Thymus (tissue), 11 donors: Measurements from ENCODE around the gene TMEM132D. TPM values are rescaled to one million over a fixed set of nuclear protein-coding genes. Genes with fewer than 3 reads are reported as not detected.

Experiments used
- DNase-seq, 9 donors: peaks; one replicate each; pipeline ENCODE4 v3.0.0-alpha.2; 2013; ENCODE audit warnings: low spot score in 9 of 9, low read depth in 6 of 9, missing footprints in 1 of 9
- H3K27ac ChIP-seq, 2 donors: one replicate each; pipeline ENCODE4 v1.5.1; 2013; ENCODE audit warnings: control low read depth in 1 of 2, low read depth in 1 of 2, low read length in 1 of 2, mild to moderate bottlenecking in 1 of 2, moderate library complexity in 1 of 2
- H3K27me3 ChIP-seq, 2 donors: one replicate each; pipeline ENCODE4 v1.5.1; 2013; ENCODE audit warnings: low read length in 1 of 2; ENCODE audit not compliant: control insufficient read depth in 2 of 2, insufficient read depth in 1 of 2
- H3K36me3 ChIP-seq, 2 donors: one replicate each; pipeline ENCODE4 v1.5.1; 2013; ENCODE audit warnings: low read length in 1 of 2, mild to moderate bottlenecking in 1 of 2, moderate library complexity in 1 of 2; ENCODE audit not compliant: control insufficient read depth in 2 of 2, insufficient read depth in 2 of 2
- H3K4me1 ChIP-seq, 2 donors: one replicate each; pipeline ENCODE4 v1.5.1; 2013; ENCODE audit warnings: low read length in 2 of 2; ENCODE audit not compliant: control insufficient read depth in 2 of 2, insufficient read depth in 2 of 2
- H3K4me3 ChIP-seq, 2 donors: one replicate each; pipeline ENCODE4 v1.5.1; 2013; ENCODE audit warnings: low read length in 2 of 2, control low read depth in 1 of 2, mild to moderate bottlenecking in 1 of 2
- H3K9me3 ChIP-seq, 2 donors: one replicate each; pipeline ENCODE4 v1.5.1; 2013; ENCODE audit warnings: low read length in 1 of 2, mild to moderate bottlenecking in 1 of 2; ENCODE audit not compliant: control insufficient read depth in 2 of 2, insufficient read depth in 1 of 2
- WGBS: extraction: QIAGEN DNeasy Blood & Tissue Kit; methylation state at CpG from one replicate; pipeline ENCODE4 v1.1.7; 2013; 5-methylcytosine and 5-hydroxymethylcytosine counted together
- polyA plus RNA-seq: library from polyadenylated mRNA; stranded (reverse); fragments of 200-250 nt; gene quantifications from one replicate; pipeline ENCODE4 v1.2.3, GENCODE V29; 2013
- total RNA-seq: library from RNA; stranded (reverse); fragments of 120-200 nt; gene quantifications from one replicate; pipeline ENCODE4 v1.2.4, GENCODE V29; 2013
- donor health status: healthy.

Gene TMEM132D
- total and polyA plus RNA-seq, 2 donors = 0.02 TPM; not detected in 1

GRCh38 chr12:129570796-129571400, 332.9 kb downstream of the TMEM132D start:
- H3K4me3 ChIP-seq = no peak overlapping the region
- WGBS = 83% methylated on average over 12 of the region's 12 CpGs
- DNase-seq = no peak
- H3K36me3 ChIP-seq = no peaks in the 10 kb centered on the region
- no peaks in the 10 kb centered on the region for H3K27me3 ChIP-seq
- no peak overlapping the region for H3K27ac ChIP-seq
- no peaks in the 10 kb centered on the region for H3K9me3 ChIP-seq
- H3K4me1 ChIP-seq = no peaks in the 10 kb centered on the region

GRCh38 chr12:129566800-129567199, 337.0 kb downstream of the TMEM132D start:
- no peaks in the 10 kb centered on the region for H3K36me3 ChIP-seq
- H3K4me3 ChIP-seq = no peak overlapping the region
- DNase-seq = no peak
- no peaks in the 10 kb centered on the region for H3K9me3 ChIP-seq
- no peaks in the 10 kb centered on the region for H3K27me3 ChIP-seq
- H3K27ac ChIP-seq = no peak overlapping the region
- 90% methylated on average over 5 of the region's 5 CpGs for WGBS
- H3K4me1 ChIP-seq = no peaks in the 10 kb centered on the region

DNA sequence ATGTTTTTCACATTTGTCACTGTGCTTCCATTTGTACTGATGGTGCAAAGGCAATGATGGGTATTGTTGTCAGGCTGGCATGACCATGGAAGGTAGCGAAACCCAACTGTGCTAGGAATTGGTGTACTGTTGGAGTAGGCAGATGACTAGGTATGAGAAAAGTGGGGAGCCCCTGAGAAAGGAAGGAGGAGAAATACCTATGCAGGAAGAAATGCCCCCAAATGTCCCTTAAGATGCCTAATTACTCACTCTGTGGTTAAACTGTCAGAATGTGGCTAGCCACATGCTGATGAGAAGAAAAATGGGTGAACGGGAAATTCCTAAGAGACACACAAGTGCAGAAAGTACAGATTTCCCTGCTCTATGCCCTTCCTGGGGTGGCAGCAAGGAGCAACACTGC, 339.1 kb downstream of the TMEM132D start:
- DNase-seq = peak in 1 of 9 donors; percentile 5
- no peaks in the 10 kb centered on the region for H3K36me3 ChIP-seq
- 42% methylated on average over 2 of the region's 2 CpGs for WGBS
- H3K4me3 ChIP-seq = no peak overlapping the region
- H3K4me1 ChIP-seq = no peaks in the 10 kb centered on the region
- H3K27ac ChIP-seq = no peak overlapping the region
- no peaks in the 10 kb centered on the region for H3K9me3 ChIP-seq
- no peaks in the 10 kb centered on the region for H3K27me3 ChIP-seq

- 29% methylated on average over 2 of the region's 2 CpGs for WGBS
- Histone ChIP-seq H3K4me3 (no peak overlapping the region), H3K4me1 (no peaks in the 10 kb centered on the region), H3K9me3 (no peaks in the 10 kb centered on the region), H3K27me3 (no peaks in the 10 kb centered on the region), H3K36me3 (no peaks in the 10 kb centered on the region), H3K27ac (no peak overlapping the region)
- no peak for DNase-seq
These were observed 340.6 kb downstream of the TMEM132D start for GRCh38 chr12:129563266-129563665.

DNA sequence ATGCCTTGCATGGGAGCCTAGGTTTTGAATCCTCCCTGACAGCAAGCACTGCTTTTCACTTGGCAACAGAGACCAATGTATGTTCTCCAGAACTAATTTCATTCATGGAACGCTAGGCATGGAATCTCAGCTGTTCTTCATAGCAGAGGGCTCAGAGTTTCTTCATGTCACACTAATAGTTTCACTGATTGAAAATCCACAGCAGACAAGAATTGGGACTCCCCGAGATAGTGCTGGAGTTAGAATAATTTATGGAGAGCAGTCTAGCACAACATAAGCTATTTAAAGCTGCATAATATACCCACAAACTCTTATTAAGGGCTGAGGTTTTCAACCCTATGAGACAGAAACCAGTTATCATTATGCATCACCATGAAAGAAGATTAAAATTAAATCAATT, 342.5 kb downstream of the TMEM132D start:
- 92% methylated on average over 2 of the region's 2 CpGs for whole genome bisulfite sequencing
- H3K27ac ChIP-seq = no peak overlapping the region

GRCh38 chr12:129559776-129560175, 344.0 kb downstream of the TMEM132D start:
- H3K27ac ChIP-seq = no peak overlapping the region
- no peak for DNase-seq

More for the DNA sequence above, 342.5 kb downstream of the TMEM132D start:
- Histone ChIP-seq H3K4me1 (no peaks in the 10 kb centered on the region), H3K36me3 (no peaks in the 10 kb centered on the region), H3K4me3 (no peak overlapping the region), H3K27me3 (no peaks in the 10 kb centered on the region), H3K9me3 (no peaks in the 10 kb centered on the region)
- no peak for DNase-seq

GRCh38 chr12:129558036-129558435, 345.8 kb downstream of the TMEM132D start:
- Histone ChIP-seq H3K4me1 (no peaks in the 10 kb centered on the region), H3K27me3 (no peaks in the 10 kb centered on the region), H3K36me3 (no peaks in the 10 kb centered on the region), H3K4me3 (no peak overlapping the region), H3K9me3 (peaks cover 0 to 7% of the 10 kb centered on the region in 2 donors), H3K27ac (no peak overlapping the region)
- WGBS = 80% methylated on average over 2 of the region's 2 CpGs
- no peak for DNase-seq

More at GRCh38 chr12:129559776-129560175, 344.0 kb downstream of the TMEM132D start:
- Histone ChIP-seq H3K27me3 (no peaks in the 10 kb centered on the region), H3K36me3 (no peaks in the 10 kb centered on the region), H3K4me3 (no peak overlapping the region), H3K4me1 (no peaks in the 10 kb centered on the region), H3K9me3 (peaks cover 0 to 2% of the 10 kb centered on the region in 2 donors)
- 86% methylated on average over 4 of the region's 4 CpGs for WGBS

- no peak overlapping the region for H3K27ac ChIP-seq
- WGBS = 88% methylated on average over 9 of the region's 9 CpGs
- DNase-seq = no peak
- H3K9me3 ChIP-seq = peaks cover 0 to 14% of the 10 kb centered on the region in 2 donors
- H3K27me3 ChIP-seq = no peaks in the 10 kb centered on the region
- no peaks in the 10 kb centered on the region for H3K36me3 ChIP-seq
- no peaks in the 10 kb centered on the region for H3K4me1 ChIP-seq
- no peak overlapping the region for H3K4me3 ChIP-seq
These were observed 347.7 kb downstream of the TMEM132D start for GRCh38 chr12:129556082-129556481.

GRCh38 chr12:129552996-129553750, 350.7 kb downstream of the TMEM132D start:
- H3K27me3 ChIP-seq = no peaks in the 10 kb centered on the region
- no peaks in the 10 kb centered on the region for H3K36me3 ChIP-seq
- 89% methylated on average over 19 of the region's 19 CpGs for WGBS
- H3K4me3 ChIP-seq = no peak overlapping the region
- DNase-seq = no peak
- no peaks in the 10 kb centered on the region for H3K4me1 ChIP-seq
- H3K9me3 ChIP-seq = peaks cover 0 to 18% of the 10 kb centered on the region in 2 donors
- H3K27ac ChIP-seq = no peak overlapping the region
